Endothelial cell (in vitro differentiated cells): Measurements from ENCODE around the gene IZUMO1. TPM values are rescaled to one million over a fixed set of nuclear protein-coding genes. Genes with fewer than 3 reads are reported as not detected.
"Not testable (repeated sequence)": the region's sequence is repeated elsewhere in the genome, so short reads cannot be mapped to it uniquely, and the experiment has no call there.

Source experiments
- DNase-seq: peaks from one replicate; pipeline ENCODE4 v3.0.0; 2021; ENCODE audit warnings: low spot score
- H3K27ac Mint-ChIP-seq: one replicate; pipeline ENCODE4 v1.8.0; 2021; ENCODE audit warnings: mixed read lengths, inconsistent platforms; ENCODE audit not compliant: unreplicated experiment
- H3K27me3 Mint-ChIP-seq: one replicate; pipeline ENCODE4 v1.8.0; 2021; ENCODE audit warnings: mild to moderate bottlenecking, moderate library complexity, mixed read lengths, inconsistent platforms; ENCODE audit not compliant: unreplicated experiment
- H3K36me3 Mint-ChIP-seq: one replicate; pipeline ENCODE4 v1.8.0; 2021; ENCODE audit warnings: mild to moderate bottlenecking, low read depth, mixed read lengths, inconsistent platforms; ENCODE audit not compliant: unreplicated experiment
- H3K4me1 Mint-ChIP-seq: one replicate; pipeline ENCODE4 v1.8.0; 2021; ENCODE audit warnings: mild to moderate bottlenecking, mixed read lengths, inconsistent platforms; ENCODE audit not compliant: unreplicated experiment
- H3K4me3 Mint-ChIP-seq: one replicate; pipeline ENCODE4 v1.8.0; 2021; ENCODE audit warnings: mild to moderate bottlenecking, mixed read lengths, inconsistent platforms; ENCODE audit not compliant: unreplicated experiment
- H3K9me3 Mint-ChIP-seq: one replicate; pipeline ENCODE4 v1.8.0; 2021; ENCODE audit warnings: mixed read lengths, inconsistent platforms; ENCODE audit not compliant: unreplicated experiment
- CTCF ChIP-seq: fragments of 200-600 bp; sonication (generic); IDR thresholded peaks from one replicate; pipeline ENCODE4 v1.5.0; 2021; ENCODE audit warnings: antibody characterized with exemption; ENCODE audit not compliant: unreplicated experiment
- total RNA-seq: library from RNA; stranded (reverse); fragmentation: NEBNext Ultra II Directional; extraction: Animal tissue kit (Norgen Biotek cat#: 25700); gene quantifications from one replicate; pipeline ENCODE4 v1.2.1, GENCODE V29; 2021; ENCODE audit not compliant: unreplicated experiment

IZUMO1 gene
- total RNA-seq, 1 donor from 2014 or later, result 3.3 TPM

- peaks cover 13% of the 10 kb centered on the region for H3K4me1 Mint-ChIP-seq
- H3K27ac Mint-ChIP-seq, result peak overlapping the region; percentile 77
- peaks cover 5% of the 10 kb centered on the region for H3K36me3 Mint-ChIP-seq
- peak; percentile 38 for DNase-seq
- H3K4me3 Mint-ChIP-seq, result peak overlapping the region; percentile 89
- TF ChIP-seq CTCF, result no peak
- peaks cover 8% of the 10 kb centered on the region for H3K27me3 Mint-ChIP-seq
- H3K9me3 Mint-ChIP-seq, result no peaks in the 10 kb centered on the region
These were observed 50.2 kb downstream of the IZUMO1 start for GRCh38 chr19:48696353-48697010.

- H3K9me3 Mint-ChIP-seq, result no peaks in the 10 kb centered on the region
These were observed 50.9 kb downstream of the IZUMO1 start, which contains the start of gene FUT2 for GRCh38 chr19:48695743-48696352. FUT2 (plus strand) TSS chr19:48695971; CDS start chr19:48702957, 6,986 bp downstream.

GRCh38 chr19:48693629-48694028, 53.1 kb downstream of the IZUMO1 start:
- not testable (repeated sequence) for H3K4me1 Mint-ChIP-seq, H3K9me3 Mint-ChIP-seq, H3K27me3 Mint-ChIP-seq, H3K36me3 Mint-ChIP-seq, H3K4me3 Mint-ChIP-seq, H3K27ac Mint-ChIP-seq, DNase-seq

More at GRCh38 chr19:48695743-48696352, 50.9 kb downstream of the IZUMO1 start, which contains the start of gene FUT2:
- peaks cover 4% of the 10 kb centered on the region for H3K36me3 Mint-ChIP-seq
- H3K4me3 Mint-ChIP-seq, result peak within 1 kb of the TSS; percentile 89
- H3K27me3 Mint-ChIP-seq, result peaks cover 8% of the 10 kb centered on the region
- peaks cover 13% of the 10 kb centered on the region for H3K4me1 Mint-ChIP-seq
- TF ChIP-seq CTCF, result no peak
- DNase-seq, result no peak
- peak within 1 kb of the TSS; percentile 77 for H3K27ac Mint-ChIP-seq

Other genes with a start within 250 kb of the IZUMO1 start
- gene LMTK3, start 235.1 kb downstream of the IZUMO1 start, total RNA-seq, result 3.0 TPM
- gene SULT2B1, start 194.7 kb downstream of the IZUMO1 start, total RNA-seq, result 0.62 TPM
- gene SPACA4, start 140.2 kb downstream of the IZUMO1 start, total RNA-seq, result not detected
- gene FAM83E, start 131.8 kb downstream of the IZUMO1 start, total RNA-seq, result 0.64 TPM
- gene RPL18, start 127.7 kb downstream of the IZUMO1 start, total RNA-seq, result 1,683 TPM
- 24.7 TPM for gene SPHK2, start 127.4 kb downstream of the IZUMO1 start, total RNA-seq
- 4.3 TPM for gene DBP, start 109.5 kb downstream of the IZUMO1 start, total RNA-seq
- gene CA11, start 100.7 kb downstream of the IZUMO1 start, total RNA-seq, result 11.9 TPM
- 0.21 TPM for gene NTN5, start 73.9 kb downstream of the IZUMO1 start, total RNA-seq
- 1.5 TPM for gene FUT2, start 50.9 kb downstream of the IZUMO1 start, total RNA-seq
- gene MAMSTR, start 27.2 kb downstream of the IZUMO1 start, total RNA-seq, result 1.5 TPM
- 192 TPM for gene RASIP1, start 6.3 kb downstream of the IZUMO1 start, total RNA-seq
- 5.7 TPM for gene FUT1, start 5.7 kb upstream of the IZUMO1 start, total RNA-seq
- gene FGF21, start 8.6 kb upstream of the IZUMO1 start, total RNA-seq, result not detected
- gene BCAT2, start 64.1 kb upstream of the IZUMO1 start, total RNA-seq, result 35.0 TPM
- gene HSD17B14, start 89.6 kb upstream of the IZUMO1 start, total RNA-seq, result 65.6 TPM
- 14.1 TPM for gene PLEKHA4, start 121.7 kb upstream of the IZUMO1 start, total RNA-seq
- gene PPP1R15A, start 125.5 kb upstream of the IZUMO1 start, total RNA-seq, result 65.8 TPM
- gene TULP2, start 151.8 kb upstream of the IZUMO1 start, total RNA-seq, result 4.3 TPM
- gene NUCB1, start 153.4 kb upstream of the IZUMO1 start, total RNA-seq, result 244 TPM
- 1.0 TPM for gene DHDH, start 186.8 kb upstream of the IZUMO1 start, total RNA-seq
- gene BAX, start 208.0 kb upstream of the IZUMO1 start, total RNA-seq, result 286 TPM
- gene FTL, start 218.4 kb upstream of the IZUMO1 start, total RNA-seq, result 1,109 TPM
- 45.7 TPM for gene GYS1, start 246.4 kb upstream of the IZUMO1 start, total RNA-seq
- gene RUVBL2, start 247.0 kb upstream of the IZUMO1 start, total RNA-seq, result 80.6 TPM